Measurements from ENCODE around the gene NACA2. TPM values are rescaled to one million over a fixed set of nuclear protein-coding genes. Genes with fewer than 3 reads are reported as not detected.
"Not testable (repeated sequence)": the region's sequence is repeated elsewhere in the genome, so short reads cannot be mapped to it uniquely, and the experiment has no call there.

NACA2 gene
- total RNA-seq, 1 experiment from 2014 or later, result not detected

- Histone ChIP-seq H2AFZ (no peak overlapping the region), H3K27me3 (ENCODE audit: insufficient read depth, low read depth) (no peaks in the 10 kb centered on the region), H3K27ac (peak overlapping the region; percentile 40), H3K4me2 (peak overlapping the region; percentile 49), H3F3A (ENCODE audit: insufficient read depth, low read depth) (no peaks in the 10 kb centered on the region), H3K36me3 (ENCODE audit: low read depth) (no peaks in the 10 kb centered on the region), H3K9me2 (ENCODE audit: insufficient read depth) (no peaks in the 10 kb centered on the region), H3K4me3 (0 out of 2 replicates have a peak overlapping the region, but pooled peaks have one; percentile 21), H3K9me3 (ENCODE audit: insufficient read depth, low read depth) (no peaks in the 10 kb centered on the region), H3K79me2 (ENCODE audit: low read depth) (no peaks in the 10 kb centered on the region), H3K4me1 (replicated peaks; ENCODE audit: insufficient read depth) (peaks cover 26% of the 10 kb centered on the region), H4K20me1 (ENCODE audit: insufficient read depth) (no peaks in the 10 kb centered on the region)
- DNase-seq, result peak in 1 of 2 experiments; percentile 27
- ChIA-PET POLR2A (ENCODE audit: unreplicated experiment) (interaction anchor here (0.6 kb wide), 1 partner anchor 305 kb away, joined by 3 read pairs; no protein-coding TSS in a partner anchor), CTCF (interaction anchor here (0.6 kb wide), 1 partner anchor 84 kb away, joined by 4 read pairs; no protein-coding TSS in a partner anchor)
- no TSS peak for BruUV-seq (replicated peaks)
- intact Hi-C loops (cut with micrococcal nuclease; ENCODE audit: unreplicated experiment), result loop anchor here (1.0 to 10.0 kb wide), 2 partner anchors 12 to 278 kb away; no protein-coding TSS in a partner anchor
- TF ChIP-seq EZH2 (IDR thresholded peaks at IDR 0.05; ENCODE audit: low read depth), result no peak
- no peak for TF ChIP-seq CTCF (conservative IDR thresholded peaks at IDR 0.05)
These were observed 34.5 kb downstream of the NACA2 start for GRCh38 chr17:61556224-61557188.

GRCh38 chr17:61555127-61555566, 35.9 kb downstream of the NACA2 start:
- Histone ChIP-seq H3K9me2 (ENCODE audit: insufficient read depth) (no peaks in the 10 kb centered on the region), H3K27me3 (ENCODE audit: insufficient read depth, low read depth) (no peaks in the 10 kb centered on the region), H3F3A (ENCODE audit: insufficient read depth, low read depth) (no peaks in the 10 kb centered on the region), H3K4me2 (peak overlapping the region; percentile 49), H3K36me3 (ENCODE audit: low read depth) (no peaks in the 10 kb centered on the region), H3K9me3 (ENCODE audit: insufficient read depth, low read depth) (no peaks in the 10 kb centered on the region), H2AFZ (no peak overlapping the region), H4K20me1 (ENCODE audit: insufficient read depth) (no peaks in the 10 kb centered on the region), H3K4me3 (no peak overlapping the region), H3K4me1 (replicated peaks; ENCODE audit: insufficient read depth) (peaks cover 26% of the 10 kb centered on the region), H3K79me2 (ENCODE audit: low read depth) (no peaks in the 10 kb centered on the region), H3K27ac (peak overlapping the region; percentile 40; the same call in 1 of the 2 replicates)
- POLR2A ChIA-PET (ENCODE audit: unreplicated experiment), result no interaction called here
- intact Hi-C loops (cut with micrococcal nuclease; ENCODE audit: unreplicated experiment), result loop anchor here (10.0 kb wide), 1 partner anchor 280 kb away; no protein-coding TSS in a partner anchor
- CTCF ChIA-PET, result no interaction called here
- peak; percentile 15 to 74 for DNase-seq
- no TSS peak for BruUV-seq (replicated peaks)
- TF ChIP-seq CTCF (conservative IDR thresholded peaks at IDR 0.05) (no peak), EZH2 (IDR thresholded peaks at IDR 0.05; ENCODE audit: low read depth) (no peak)

GRCh38 chr17:61554209-61554608, 36.8 kb downstream of the NACA2 start:
- no peak overlapping the region for H3K27ac ChIP-seq
- H3K4me1 ChIP-seq (replicated peaks; ENCODE audit: insufficient read depth), result peaks cover 26% of the 10 kb centered on the region
- no peak for DNase-seq
- BruUV-seq (replicated peaks), result no TSS peak
- no peak overlapping the region for H2AFZ ChIP-seq
- no peak overlapping the region for H3K4me3 ChIP-seq
- H3K9me3 ChIP-seq (ENCODE audit: insufficient read depth, low read depth), result no peaks in the 10 kb centered on the region
- H4K20me1 ChIP-seq (ENCODE audit: insufficient read depth), result no peaks in the 10 kb centered on the region
- no peaks in the 10 kb centered on the region for H3K9me2 ChIP-seq (ENCODE audit: insufficient read depth)
- intact Hi-C loops (cut with micrococcal nuclease; ENCODE audit: unreplicated experiment), result loop anchor here (5.0 to 10.0 kb wide), 2 partner anchors 281 to 582 kb away; no protein-coding TSS in a partner anchor
- ChIA-PET CTCF (no interaction called here), POLR2A (ENCODE audit: unreplicated experiment) (no interaction called here)
- H3K79me2 ChIP-seq (ENCODE audit: low read depth), result no peaks in the 10 kb centered on the region
- no peaks in the 10 kb centered on the region for H3K27me3 ChIP-seq (ENCODE audit: insufficient read depth, low read depth)
- H3F3A ChIP-seq (ENCODE audit: insufficient read depth, low read depth), result no peaks in the 10 kb centered on the region
- H3K4me2 ChIP-seq, result no peak overlapping the region
- no peaks in the 10 kb centered on the region for H3K36me3 ChIP-seq (ENCODE audit: low read depth)
- TF ChIP-seq CTCF (conservative IDR thresholded peaks at IDR 0.05), result no peak
- TF ChIP-seq EZH2 (IDR thresholded peaks at IDR 0.05; ENCODE audit: low read depth), result no peak

GRCh38 chr17:61552560-61552959, 38.5 kb downstream of the NACA2 start:
- H3K9me3 ChIP-seq (ENCODE audit: insufficient read depth, low read depth); H4K20me1 ChIP-seq (ENCODE audit: insufficient read depth); H3K27ac ChIP-seq; H2AFZ ChIP-seq; BruUV-seq (replicated peaks); POLR2A ChIA-PET (ENCODE audit: unreplicated experiment); H3K4me2 ChIP-seq; DNase-seq; H3K4me3 ChIP-seq; H3K27me3 ChIP-seq (ENCODE audit: insufficient read depth, low read depth); CTCF ChIA-PET; H3K36me3 ChIP-seq (ENCODE audit: low read depth); H3K79me2 ChIP-seq (ENCODE audit: low read depth); H3F3A ChIP-seq (ENCODE audit: insufficient read depth, low read depth); H3K9me2 ChIP-seq (ENCODE audit: insufficient read depth): not testable (repeated sequence)
- intact Hi-C loops (cut with micrococcal nuclease; ENCODE audit: unreplicated experiment), result loop anchor here (5.0 to 10.0 kb wide), 2 partner anchors 282 to 580 kb away; no protein-coding TSS in a partner anchor
- H3K4me1 ChIP-seq (replicated peaks; ENCODE audit: insufficient read depth), result peaks cover 26% of the 10 kb centered on the region

All from PC-9 (cell line).